Hepatocyte (in vitro differentiated cells): ENCODE measurements around the gene PLCH2.

Source experiments
- EZH2phosphoT487 ChIP-seq: fragments of 200-600 bp; sonication (generic); IDR thresholded peaks from one replicate; pipeline ENCODE4 v1.6.1; 2018; ENCODE audit warnings: antibody characterized with exemption, mild to moderate bottlenecking, low read depth, moderate library complexity; ENCODE audit not compliant: unreplicated experiment, severe bottlenecking
- TF ChIP-seq, protein P1 (sequence below): fragments of 200-600 bp; sonication (generic); IDR thresholded peaks from 2 replicates; pipeline ENCODE4 v1.5.1; 2016; ENCODE audit warnings: antibody characterized with exemption, mild to moderate bottlenecking; ENCODE audit not compliant: poor library complexity

DNA sequence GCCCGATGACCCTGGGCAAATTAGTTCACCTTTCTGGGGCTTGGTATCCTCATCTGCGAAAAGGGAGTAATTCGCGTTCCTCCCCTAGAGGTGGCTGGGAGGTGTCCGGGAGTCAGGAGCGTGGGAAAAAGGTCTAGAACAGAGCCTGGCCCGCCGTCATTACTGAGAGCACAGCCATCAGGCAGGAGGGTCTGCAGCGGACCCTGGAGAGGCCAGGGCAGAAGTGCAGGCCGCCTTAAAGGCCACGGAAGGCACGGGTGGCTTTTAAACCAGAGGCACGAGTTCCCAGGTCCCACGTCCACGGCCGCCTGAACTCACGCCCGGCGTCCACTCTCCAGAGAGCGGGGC lies 49.5 kb downstream of the PLCH2 start:
- TF ChIP-seq, protein P1, sequence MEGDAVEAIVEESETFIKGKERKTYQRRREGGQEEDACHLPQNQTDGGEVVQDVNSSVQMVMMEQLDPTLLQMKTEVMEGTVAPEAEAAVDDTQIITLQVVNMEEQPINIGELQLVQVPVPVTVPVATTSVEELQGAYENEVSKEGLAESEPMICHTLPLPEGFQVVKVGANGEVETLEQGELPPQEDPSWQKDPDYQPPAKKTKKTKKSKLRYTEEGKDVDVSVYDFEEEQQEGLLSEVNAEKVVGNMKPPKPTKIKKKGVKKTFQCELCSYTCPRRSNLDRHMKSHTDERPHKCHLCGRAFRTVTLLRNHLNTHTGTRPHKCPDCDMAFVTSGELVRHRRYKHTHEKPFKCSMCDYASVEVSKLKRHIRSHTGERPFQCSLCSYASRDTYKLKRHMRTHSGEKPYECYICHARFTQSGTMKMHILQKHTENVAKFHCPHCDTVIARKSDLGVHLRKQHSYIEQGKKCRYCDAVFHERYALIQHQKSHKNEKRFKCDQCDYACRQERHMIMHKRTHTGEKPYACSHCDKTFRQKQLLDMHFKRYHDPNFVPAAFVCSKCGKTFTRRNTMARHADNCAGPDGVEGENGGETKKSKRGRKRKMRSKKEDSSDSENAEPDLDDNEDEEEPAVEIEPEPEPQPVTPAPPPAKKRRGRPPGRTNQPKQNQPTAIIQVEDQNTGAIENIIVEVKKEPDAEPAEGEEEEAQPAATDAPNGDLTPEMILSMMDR: no peak
- TF ChIP-seq EZH2phosphoT487: no peak
